GM18951 (cell line): Measurements from ENCODE around the gene RARB.

Experiments used
- POLR2A ChIP-seq: IDR thresholded peaks from 4 replicates; pipeline ENCODE4 v1.6.1; 2011; ENCODE audit warnings: mild to moderate bottlenecking; ENCODE audit not compliant: insufficient read length, insufficient read depth; ENCODE audit errors: extremely low read depth
- in situ Hi-C: fragments of 300-500 bp; cut with MboI; formaldehyde crosslinking; loops from one replicate; pipeline ENCODE4 v1.12.0; 2022; ENCODE audit warnings: low sequenced_read_pairs, mixed read lengths, inconsistent platforms; ENCODE audit not compliant: unreplicated experiment

The RARB gene

GRCh38 chr3:25404569-25404968 lies 23.5 kb upstream of the RARB start:
- TF ChIP-seq POLR2A: no peak
- in situ Hi-C loops: no loop called here

DNA sequence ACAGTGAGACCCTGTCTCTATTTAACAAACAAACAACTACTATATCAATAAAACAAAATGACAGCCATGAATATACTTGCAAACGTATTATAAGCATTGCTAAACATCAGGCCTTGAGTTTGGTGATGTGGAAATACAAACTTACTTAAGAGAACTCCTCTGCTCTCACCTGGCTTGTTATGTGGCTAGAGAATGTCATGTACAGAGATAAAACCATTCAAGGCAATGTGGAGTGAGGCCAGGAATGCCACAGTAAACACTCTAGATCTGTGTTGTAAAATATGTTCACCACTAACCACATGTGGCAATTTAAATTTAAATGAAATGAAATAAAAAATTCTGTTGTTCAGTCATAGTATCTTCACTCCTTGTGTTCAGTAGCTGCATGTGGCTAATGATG lies 22.7 kb upstream of the RARB start:
- in situ Hi-C loops: no loop called here
- no peak for TF ChIP-seq POLR2A

- no peak for TF ChIP-seq POLR2A
- in situ Hi-C loops: no loop called here
Observed at GRCh38 chr3:25410703-25411102, 17.4 kb upstream of the RARB start.

GRCh38 chr3:25412269-25412668 lies 15.8 kb upstream of the RARB start:
- TF ChIP-seq POLR2A: no peak
- in situ Hi-C loops: no loop called here

DNA sequence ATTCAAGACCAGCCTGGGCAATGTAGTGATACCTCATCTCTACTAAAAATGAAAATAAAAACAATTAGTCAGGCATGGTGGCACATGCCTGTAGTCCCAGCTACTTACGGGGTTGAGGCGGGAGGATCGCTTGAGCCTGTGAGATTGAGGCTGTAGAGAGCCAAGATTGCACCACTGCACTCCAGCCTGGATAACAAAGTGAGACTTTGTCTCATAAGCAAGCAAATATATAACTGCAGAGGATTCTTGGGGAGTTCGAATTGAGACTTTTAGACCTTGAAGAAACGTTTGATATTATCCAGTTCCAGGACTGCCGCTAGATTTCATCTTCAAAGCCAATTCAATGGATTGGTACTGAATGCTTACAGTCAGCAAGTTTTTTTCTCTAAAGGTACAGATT lies 11.9 kb upstream of the RARB start:
- TF ChIP-seq POLR2A: no peak
- in situ Hi-C loops: no loop called here

DNA sequence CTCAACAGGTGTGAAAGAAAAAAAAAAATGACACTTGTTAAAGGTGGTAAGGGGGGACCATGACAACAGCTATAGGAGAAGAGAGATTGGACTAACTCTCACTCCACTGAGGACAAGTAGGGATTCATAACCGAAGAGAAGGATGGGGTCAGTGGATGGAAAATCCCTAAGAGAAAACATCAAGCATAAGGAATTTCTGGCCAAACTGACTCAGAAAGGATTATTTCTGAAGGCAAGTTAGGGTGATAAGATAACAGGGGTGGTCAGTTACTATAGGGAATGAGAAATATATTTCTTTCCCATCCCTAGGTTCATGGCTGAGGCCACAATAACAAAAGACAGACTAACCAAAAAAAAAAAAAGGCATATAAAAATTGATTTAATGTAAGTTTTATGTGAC lies 9.5 kb upstream of the RARB start:
- in situ Hi-C loops: no loop called here
- TF ChIP-seq POLR2A: no peak

DNA sequence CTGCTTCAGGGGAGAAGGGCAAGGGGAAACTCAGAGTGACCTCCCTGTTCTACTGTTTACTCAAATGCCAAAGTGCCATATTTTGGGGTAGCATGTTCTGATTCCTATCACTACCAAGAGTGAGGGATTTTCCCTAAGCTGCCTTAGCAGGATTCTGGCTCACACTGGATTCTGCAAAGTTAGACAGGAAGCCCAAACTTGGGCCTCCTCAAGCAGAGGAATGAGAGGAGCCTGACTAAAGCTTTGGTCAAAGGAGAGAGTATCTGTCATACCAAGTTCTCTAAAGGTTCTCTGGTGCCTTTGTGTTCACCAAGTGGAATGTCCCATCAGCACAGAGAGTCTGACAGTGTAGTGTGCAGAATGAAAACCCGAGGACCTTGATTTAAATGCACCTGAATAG lies 8.8 kb upstream of the RARB start:
- no peak for TF ChIP-seq POLR2A
- in situ Hi-C loops: no loop called here

DNA sequence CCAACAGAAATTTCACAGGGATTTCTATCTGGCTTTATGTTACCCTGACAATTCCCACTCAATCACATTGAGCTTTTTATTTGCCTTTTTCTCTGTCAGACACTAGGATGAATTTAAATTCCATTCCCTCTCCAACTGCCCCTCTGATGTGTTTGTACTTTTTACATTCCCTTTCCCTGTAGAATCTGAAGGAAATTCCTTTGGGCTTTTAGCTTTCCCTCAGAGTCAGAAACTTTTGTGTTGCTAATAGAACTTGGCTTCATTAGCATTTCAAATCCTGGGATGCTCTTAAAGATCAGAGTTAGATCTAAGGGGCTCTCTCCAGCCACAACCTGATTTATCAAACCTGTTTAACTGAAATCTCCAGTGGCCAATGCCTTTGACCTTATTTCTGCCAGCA lies 7.9 kb upstream of the RARB start:
- in situ Hi-C loops: no loop called here
- TF ChIP-seq POLR2A: no peak

GRCh38 chr3:25420885-25421284 lies 7.2 kb upstream of the RARB start:
- no peak for TF ChIP-seq POLR2A
- in situ Hi-C loops: no loop called here

DNA sequence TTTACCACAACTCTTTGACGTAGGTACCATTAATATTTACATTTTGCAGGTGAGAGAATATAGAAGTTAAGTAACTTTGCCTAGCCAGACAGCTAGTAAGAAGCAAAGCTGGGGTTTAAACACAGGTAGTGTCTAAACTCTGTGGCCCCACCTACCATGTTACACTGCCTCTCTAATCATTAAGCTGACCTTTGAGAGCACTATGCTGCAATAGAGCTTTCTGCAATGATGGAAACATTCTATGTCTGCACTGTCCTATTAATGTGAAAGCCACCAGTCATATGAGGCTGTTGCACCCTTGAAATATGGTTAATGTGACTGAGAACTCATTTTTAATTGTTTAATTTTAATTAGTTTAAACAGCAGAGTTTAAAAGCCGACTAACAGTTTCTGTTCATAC lies 6.3 kb upstream of the RARB start:
- no peak for TF ChIP-seq POLR2A
- in situ Hi-C loops: no loop called here

GRCh38 chr3:25423780-25424588 lies 4.1 kb upstream of the RARB start:
- TF ChIP-seq POLR2A: no peak
- in situ Hi-C loops: no loop called here

GRCh38 chr3:25424614-25425013 lies 3.4 kb upstream of the RARB start:
- TF ChIP-seq POLR2A: no peak
- in situ Hi-C loops: no loop called here

GRCh38 chr3:25426408-25426807 lies 1.7 kb upstream of the RARB start:
- TF ChIP-seq POLR2A: no peak
- in situ Hi-C loops: no loop called here

GRCh38 chr3:25427155-25427554 lies 908 bp upstream of the RARB start:
- in situ Hi-C loops: no loop called here
- TF ChIP-seq POLR2A: no peak

- in situ Hi-C loops: no loop called here
- no peak for TF ChIP-seq POLR2A
Observed at GRCh38 chr3:25427563-25427941, 511 bp upstream of the RARB start.
